Measurements from ENCODE around the gene SH3PXD2B. TPM values are rescaled to one million over a fixed set of nuclear protein-coding genes. Genes with fewer than 3 reads are reported as not detected.

The SH3PXD2B gene
- total and polyA plus RNA-seq, 10 of the 15 experiments (the other 5 are each of a cell fraction or from before 2014, with no cell fraction given), result 0.05 to 1.6 (median 0.57) TPM

DNA sequence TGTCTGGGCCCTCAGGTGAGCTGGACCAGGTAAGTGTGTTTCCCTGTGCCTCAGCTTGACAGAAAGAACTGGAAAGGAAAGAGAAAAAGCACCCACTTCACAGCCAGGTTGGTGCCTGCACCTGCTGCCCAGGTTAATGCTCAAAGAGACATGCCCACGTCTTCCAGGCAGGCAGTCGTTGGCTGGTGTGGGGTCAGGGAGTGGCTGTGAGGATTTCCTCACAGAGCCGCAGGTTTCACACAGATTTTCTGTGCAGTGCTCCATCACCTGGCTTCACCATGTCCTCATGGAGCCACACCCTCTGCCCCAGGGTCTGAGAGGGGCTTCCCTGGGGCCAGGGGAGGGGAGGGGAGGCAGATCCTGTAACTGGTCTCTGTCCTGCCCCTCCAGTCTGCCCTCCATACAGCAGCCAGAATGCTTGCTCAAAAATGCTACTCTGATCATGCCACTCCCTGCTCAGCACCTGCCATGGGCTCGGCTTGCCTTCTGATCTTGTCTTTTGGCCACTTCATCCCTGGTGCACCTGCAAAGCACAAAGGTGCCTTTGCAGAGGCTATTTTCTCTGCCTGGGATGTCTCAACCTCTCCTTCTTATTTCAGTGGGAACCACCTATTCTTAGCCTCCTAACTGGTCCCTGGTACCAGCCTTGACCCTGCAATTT is 88.2 kb downstream of the SH3PXD2B start:
- intact Hi-C loops (cut with micrococcal nuclease; ENCODE audit: unreplicated experiment) (no loop called here), in situ Hi-C loops (cut with MboI) (no loop called here)
- no peak overlapping the region; the same call in 1 of the 2 replicates for H3K9ac ChIP-seq (ENCODE audit: control insufficient read depth, insufficient read depth, low read length)
- ChIA-PET POLR2A (interaction anchor here (1.4 kb wide), 1 partner anchor 47 kb away, joined by 5 read pairs; no protein-coding TSS in a partner anchor), SMC1A (ENCODE audit: uncharacterized antibody, unreplicated experiment) (interaction anchor here (1.3 kb wide), 1 partner anchor 52 kb away, joined by 3 read pairs; no protein-coding TSS in a partner anchor), RAD21 (ENCODE audit: unreplicated experiment) (no interaction called here), CTCF (interaction anchor here (0.7 kb wide), 1 partner anchor 50 kb away, joined by 3 read pairs; no protein-coding TSS in a partner anchor)
- DNase-seq (ENCODE audit: low read depth, low spot score) (no peak), ATAC-seq (no peak; the same call in 2 of the 3 replicates), FAIRE-seq (no peak)
- 51% methylated on average over 4 of the region's 4 CpGs for WGBS (ENCODE audit: insufficient coverage, insufficient replicate concordance, low lambda C conversion rate, missing lambda C conversion rate)
- no peaks in the 10 kb centered on the region for H3K79me2 ChIP-seq (ENCODE audit: control insufficient read depth, insufficient read depth, low read length)
- no peaks in the 10 kb centered on the region for H4K20me1 ChIP-seq (ENCODE audit: control insufficient read depth, insufficient read depth)
- H3K4me1 ChIP-seq (ENCODE audit: control insufficient read depth, insufficient read depth, low read length), result peaks cover 26% of the 10 kb centered on the region
- no peak overlapping the region for H3K27ac ChIP-seq (ENCODE audit: control insufficient read depth, insufficient read depth)
- no peak overlapping the region; the same call in 1 of the 2 replicates for H3K4me2 ChIP-seq (ENCODE audit: control insufficient read depth, insufficient read depth)
- no peaks in the 10 kb centered on the region for H3K27me3 ChIP-seq (replicated peaks in 1 of 2; ENCODE audit: control insufficient read depth in 2 of 2, insufficient read depth in 2 of 2, low read length in 1 of 2)
- peaks cover 2% of the 10 kb centered on the region; the same call in 1 of the 3 replicates for H3K9me3 ChIP-seq (replicated peaks; ENCODE audit: control insufficient read depth, insufficient read depth, low read length)
- H3K4me3 ChIP-seq, result no peak overlapping the region
- BruUV-seq (replicated peaks), result no TSS peak
- no peak overlapping the region for H2AFZ ChIP-seq (ENCODE audit: control insufficient read depth, low read depth, low read length)
- no peaks in the 10 kb centered on the region for H3K36me3 ChIP-seq (ENCODE audit: control insufficient read depth in 2 of 2, insufficient read depth in 2 of 2, low read length in 1 of 2)
- no peak for TF ChIP-seq CREM (IDR thresholded peaks at IDR 0.05; ENCODE audit: low read depth)
- no peak for TF ChIP-seq NR2C1 (IDR thresholded peaks at IDR 0.05)
- TF ChIP-seq, protein P1, sequence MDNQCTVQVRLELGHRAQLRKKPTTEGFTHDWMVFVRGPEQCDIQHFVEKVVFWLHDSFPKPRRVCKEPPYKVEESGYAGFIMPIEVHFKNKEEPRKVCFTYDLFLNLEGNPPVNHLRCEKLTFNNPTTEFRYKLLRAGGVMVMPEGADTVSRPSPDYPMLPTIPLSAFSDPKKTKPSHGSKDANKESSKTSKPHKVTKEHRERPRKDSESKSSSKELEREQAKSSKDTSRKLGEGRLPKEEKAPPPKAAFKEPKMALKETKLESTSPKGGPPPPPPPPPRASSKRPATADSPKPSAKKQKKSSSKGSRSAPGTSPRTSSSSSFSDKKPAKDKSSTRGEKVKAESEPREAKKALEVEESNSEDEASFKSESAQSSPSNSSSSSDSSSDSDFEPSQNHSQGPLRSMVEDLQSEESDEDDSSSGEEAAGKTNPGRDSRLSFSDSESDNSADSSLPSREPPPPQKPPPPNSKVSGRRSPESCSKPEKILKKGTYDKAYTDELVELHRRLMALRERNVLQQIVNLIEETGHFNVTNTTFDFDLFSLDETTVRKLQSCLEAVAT (IDR thresholded peaks at IDR 0.05), result no peak
- no peak for TF ChIP-seq NR2F1 (conservative IDR thresholded peaks at IDR 0.05)
- TF ChIP-seq SIX5 (IDR thresholded peaks at IDR 0.05; ENCODE audit: low read depth, low read length, severe bottlenecking), result no peak
- no peak for TF ChIP-seq FOS (IDR thresholded peaks at IDR 0.05; ENCODE audit: borderline replicate concordance, extremely low read depth, insufficient read length)
- TF ChIP-seq IRF4 (IDR thresholded peaks at IDR 0.05; ENCODE audit: low read depth, low read length), result no peak
- TF ChIP-seq, protein P2, sequence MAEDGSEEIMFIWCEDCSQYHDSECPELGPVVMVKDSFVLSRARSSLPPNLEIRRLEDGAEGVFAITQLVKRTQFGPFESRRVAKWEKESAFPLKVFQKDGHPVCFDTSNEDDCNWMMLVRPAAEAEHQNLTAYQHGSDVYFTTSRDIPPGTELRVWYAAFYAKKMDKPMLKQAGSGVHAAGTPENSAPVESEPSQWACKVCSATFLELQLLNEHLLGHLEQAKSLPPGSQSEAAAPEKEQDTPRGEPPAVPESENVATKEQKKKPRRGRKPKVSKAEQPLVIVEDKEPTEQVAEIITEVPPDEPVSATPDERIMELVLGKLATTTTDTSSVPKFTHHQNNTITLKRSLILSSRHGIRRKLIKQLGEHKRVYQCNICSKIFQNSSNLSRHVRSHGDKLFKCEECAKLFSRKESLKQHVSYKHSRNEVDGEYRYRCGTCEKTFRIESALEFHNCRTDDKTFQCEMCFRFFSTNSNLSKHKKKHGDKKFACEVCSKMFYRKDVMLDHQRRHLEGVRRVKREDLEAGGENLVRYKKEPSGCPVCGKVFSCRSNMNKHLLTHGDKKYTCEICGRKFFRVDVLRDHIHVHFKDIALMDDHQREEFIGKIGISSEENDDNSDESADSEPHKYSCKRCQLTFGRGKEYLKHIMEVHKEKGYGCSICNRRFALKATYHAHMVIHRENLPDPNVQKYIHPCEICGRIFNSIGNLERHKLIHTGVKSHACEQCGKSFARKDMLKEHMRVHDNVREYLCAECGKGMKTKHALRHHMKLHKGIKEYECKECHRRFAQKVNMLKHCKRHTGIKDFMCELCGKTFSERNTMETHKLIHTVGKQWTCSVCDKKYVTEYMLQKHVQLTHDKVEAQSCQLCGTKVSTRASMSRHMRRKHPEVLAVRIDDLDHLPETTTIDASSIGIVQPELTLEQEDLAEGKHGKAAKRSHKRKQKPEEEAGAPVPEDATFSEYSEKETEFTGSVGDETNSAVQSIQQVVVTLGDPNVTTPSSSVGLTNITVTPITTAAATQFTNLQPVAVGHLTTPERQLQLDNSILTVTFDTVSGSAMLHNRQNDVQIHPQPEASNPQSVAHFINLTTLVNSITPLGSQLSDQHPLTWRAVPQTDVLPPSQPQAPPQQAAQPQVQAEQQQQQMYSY (CRISPR knock-in tag; IDR thresholded peaks at IDR 0.05), result no peak
- TF ChIP-seq POLR2AphosphoS2 (IDR thresholded peaks at IDR 0.05; ENCODE audit: low read depth, low read length), result no peak
- no peak for TF ChIP-seq CHD1 (IDR thresholded peaks at IDR 0.05; ENCODE audit: low read depth, low read length)
- TF ChIP-seq BACH1 (IDR thresholded peaks at IDR 0.05; ENCODE audit: borderline replicate concordance), result no peak
- TF ChIP-seq, protein P3, sequence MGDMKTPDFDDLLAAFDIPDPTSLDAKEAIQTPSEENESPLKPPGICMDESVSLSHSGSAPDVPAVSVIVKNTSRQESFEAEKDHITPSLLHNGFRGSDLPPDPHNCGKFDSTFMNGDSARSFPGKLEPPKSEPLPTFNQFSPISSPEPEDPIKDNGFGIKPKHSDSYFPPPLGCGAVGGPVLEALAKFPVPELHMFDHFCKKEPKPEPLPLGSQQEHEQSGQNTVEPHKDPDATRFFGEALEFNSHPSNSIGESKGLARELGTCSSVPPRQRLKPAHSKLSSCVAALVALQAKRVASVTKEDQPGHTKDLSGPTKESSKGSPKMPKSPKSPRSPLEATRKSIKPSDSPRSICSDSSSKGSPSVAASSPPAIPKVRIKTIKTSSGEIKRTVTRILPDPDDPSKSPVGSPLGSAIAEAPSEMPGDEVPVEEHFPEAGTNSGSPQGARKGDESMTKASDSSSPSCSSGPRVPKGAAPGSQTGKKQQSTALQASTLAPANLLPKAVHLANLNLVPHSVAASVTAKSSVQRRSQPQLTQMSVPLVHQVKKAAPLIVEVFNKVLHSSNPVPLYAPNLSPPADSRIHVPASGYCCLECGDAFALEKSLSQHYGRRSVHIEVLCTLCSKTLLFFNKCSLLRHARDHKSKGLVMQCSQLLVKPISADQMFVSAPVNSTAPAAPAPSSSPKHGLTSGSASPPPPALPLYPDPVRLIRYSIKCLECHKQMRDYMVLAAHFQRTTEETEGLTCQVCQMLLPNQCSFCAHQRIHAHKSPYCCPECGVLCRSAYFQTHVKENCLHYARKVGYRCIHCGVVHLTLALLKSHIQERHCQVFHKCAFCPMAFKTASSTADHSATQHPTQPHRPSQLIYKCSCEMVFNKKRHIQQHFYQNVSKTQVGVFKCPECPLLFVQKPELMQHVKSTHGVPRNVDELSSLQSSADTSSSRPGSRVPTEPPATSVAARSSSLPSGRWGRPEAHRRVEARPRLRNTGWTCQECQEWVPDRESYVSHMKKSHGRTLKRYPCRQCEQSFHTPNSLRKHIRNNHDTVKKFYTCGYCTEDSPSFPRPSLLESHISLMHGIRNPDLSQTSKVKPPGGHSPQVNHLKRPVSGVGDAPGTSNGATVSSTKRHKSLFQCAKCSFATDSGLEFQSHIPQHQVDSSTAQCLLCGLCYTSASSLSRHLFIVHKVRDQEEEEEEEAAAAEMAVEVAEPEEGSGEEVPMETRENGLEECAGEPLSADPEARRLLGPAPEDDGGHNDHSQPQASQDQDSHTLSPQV (IDR thresholded peaks at IDR 0.05), result no peak
- TF ChIP-seq, protein P4, sequence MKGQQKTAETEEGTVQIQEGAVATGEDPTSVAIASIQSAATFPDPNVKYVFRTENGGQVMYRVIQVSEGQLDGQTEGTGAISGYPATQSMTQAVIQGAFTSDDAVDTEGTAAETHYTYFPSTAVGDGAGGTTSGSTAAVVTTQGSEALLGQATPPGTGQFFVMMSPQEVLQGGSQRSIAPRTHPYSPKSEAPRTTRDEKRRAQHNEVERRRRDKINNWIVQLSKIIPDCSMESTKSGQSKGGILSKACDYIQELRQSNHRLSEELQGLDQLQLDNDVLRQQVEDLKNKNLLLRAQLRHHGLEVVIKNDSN (IDR thresholded peaks at IDR 0.05; ENCODE audit: borderline replicate concordance, extremely low read length, insufficient read depth, low read depth, low read length), result no peak

Data from GM12878 (cell line).